HG03039 (cell line): ENCODE results near the gene ARG2.

Experiments
- ATAC-seq: cut with Tn5 transposase; IDR thresholded peaks from one replicate; pipeline ENCODE4 v1.9.1; 2021; ENCODE audit warnings: mild to moderate bottlenecking, moderate library complexity; ENCODE audit not compliant: unreplicated experiment

ARG2 gene

GRCh38 chr14:67619446-67620216 is at the start of gene ARG2:
Gene ARG2, plus strand, starts transcription at chr14:67619920. Its CDS starts 58 bp downstream, at chr14:67619978.
- peak; percentile 91 for ATAC-seq

GRCh38 chr14:67570453-67570852 is 49.3 kb upstream of the ARG2 start:
- ATAC-seq, result no peak

- ATAC-seq, result no peak
Measured at GRCh38 chr14:67571275-67571990, 48.3 kb upstream of the ARG2 start.

- no peak for ATAC-seq
Measured at GRCh38 chr14:67571991-67572323, 47.8 kb upstream of the ARG2 start.

DNA sequence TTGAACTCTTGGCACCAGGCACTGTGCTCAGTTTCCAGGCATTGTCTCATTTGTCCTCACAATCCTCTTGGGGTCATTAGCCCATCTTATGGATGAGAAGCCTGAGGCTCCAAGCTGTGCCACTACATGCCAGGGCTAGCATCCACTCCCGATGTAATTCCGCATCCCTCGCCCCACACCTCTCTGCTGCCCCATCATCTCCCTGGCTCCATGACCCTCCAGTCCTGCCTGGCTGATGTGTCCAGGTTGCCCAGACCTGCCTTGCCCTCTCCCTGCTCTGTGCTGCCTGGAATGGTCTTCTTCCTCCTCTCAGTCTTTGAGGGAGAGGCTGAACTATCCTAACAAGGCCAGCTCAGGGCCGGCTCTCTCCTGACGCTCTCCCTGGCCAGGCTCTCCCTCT is 47.1 kb upstream of the ARG2 start:
- no peak for ATAC-seq

DNA sequence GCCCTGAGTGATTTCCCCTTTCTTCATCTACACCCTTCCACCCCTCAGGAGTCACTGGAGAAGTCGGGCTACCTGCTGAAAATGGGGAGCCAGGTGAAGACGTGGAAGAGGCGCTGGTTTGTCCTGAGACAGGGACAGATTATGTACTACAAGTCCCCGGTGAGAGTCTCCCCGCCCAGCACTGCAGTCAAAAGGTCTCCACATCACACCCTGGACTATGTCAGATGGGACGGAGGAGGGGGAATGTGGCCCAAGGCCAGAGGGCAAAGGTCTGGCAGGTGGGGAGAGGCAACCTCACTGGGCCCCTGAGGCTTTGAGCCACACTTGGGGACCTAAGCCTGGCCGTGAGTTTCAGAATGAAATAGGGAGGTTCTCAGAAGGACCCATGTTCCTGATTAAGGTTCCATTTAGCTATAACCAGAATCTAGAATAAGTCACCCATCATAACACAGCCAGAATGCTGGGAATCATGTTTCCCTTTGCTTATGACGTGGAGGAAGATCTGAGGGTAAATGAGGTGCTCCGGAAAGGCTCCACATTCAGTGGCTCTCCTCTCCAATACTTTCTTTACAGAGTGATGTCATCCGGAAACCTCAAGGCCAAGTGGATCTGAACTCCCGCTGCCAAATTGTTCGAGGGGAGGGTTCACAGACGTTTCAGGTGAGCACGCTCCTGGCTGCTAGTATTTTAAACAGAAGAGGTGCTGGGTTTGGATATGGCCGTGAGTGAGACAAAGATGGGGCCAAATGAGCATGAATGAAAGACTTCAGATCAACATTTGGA is 46.3 kb upstream of the ARG2 start:
- ATAC-seq, result no peak

- no peak for ATAC-seq
Measured at GRCh38 chr14:67574156-67574555, 45.6 kb upstream of the ARG2 start.

- ATAC-seq, result no peak
Measured at GRCh38 chr14:67574806-67575205, 44.9 kb upstream of the ARG2 start.

DNA sequence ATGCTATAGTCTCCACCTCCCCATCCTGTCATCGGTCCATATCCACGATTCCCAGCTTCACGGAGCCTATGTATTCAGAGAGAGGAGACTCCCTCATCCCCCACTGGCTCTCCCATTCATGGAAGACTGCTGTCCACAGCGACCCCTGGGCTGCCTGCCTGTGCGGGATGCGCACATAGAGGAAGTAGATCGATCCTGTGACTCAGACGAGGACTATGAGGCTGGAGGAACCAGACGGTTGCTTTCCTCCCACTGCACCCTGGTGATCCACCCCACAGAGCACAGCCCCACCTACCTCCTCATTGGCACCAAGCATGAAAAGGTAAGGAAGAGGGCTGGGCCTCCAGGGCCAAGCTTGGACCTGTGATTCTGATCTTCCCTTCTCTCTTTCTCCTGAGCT is 44.0 kb upstream of the ARG2 start:
- no peak for ATAC-seq

- ATAC-seq, result no peak
Measured at GRCh38 chr14:67576216-67576955, 43.3 kb upstream of the ARG2 start.

DNA sequence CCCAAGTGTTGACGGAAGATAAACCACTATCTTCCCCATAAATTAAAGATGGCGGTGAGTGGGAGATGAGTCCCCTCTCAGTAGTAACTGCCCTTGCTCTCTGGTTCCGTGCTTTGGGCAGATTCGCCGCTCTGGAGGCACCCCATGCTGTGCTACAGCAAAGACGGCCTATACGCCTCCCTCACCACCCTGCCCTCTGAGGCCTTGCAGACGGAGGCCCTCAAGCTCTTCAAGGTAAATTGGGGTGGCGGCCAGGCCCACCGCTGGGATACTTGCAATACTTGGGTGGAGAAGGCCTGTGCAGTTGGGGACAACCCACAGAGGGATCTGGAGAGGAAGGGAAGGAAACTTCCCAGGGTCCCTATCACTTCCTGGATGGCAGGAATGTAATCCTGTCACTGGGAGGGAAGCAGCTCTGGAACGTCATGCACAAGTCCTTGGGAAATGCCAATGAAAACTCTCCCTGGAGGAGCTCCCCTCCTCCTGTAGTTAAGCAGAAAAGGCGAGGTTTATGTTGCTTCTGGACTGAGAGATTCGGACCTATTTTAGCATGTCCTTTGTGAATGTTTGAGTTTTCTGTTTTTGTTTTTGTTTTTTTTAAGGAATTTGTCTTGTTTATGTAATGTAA is 42.4 kb upstream of the ARG2 start:
- ATAC-seq, result no peak

DNA sequence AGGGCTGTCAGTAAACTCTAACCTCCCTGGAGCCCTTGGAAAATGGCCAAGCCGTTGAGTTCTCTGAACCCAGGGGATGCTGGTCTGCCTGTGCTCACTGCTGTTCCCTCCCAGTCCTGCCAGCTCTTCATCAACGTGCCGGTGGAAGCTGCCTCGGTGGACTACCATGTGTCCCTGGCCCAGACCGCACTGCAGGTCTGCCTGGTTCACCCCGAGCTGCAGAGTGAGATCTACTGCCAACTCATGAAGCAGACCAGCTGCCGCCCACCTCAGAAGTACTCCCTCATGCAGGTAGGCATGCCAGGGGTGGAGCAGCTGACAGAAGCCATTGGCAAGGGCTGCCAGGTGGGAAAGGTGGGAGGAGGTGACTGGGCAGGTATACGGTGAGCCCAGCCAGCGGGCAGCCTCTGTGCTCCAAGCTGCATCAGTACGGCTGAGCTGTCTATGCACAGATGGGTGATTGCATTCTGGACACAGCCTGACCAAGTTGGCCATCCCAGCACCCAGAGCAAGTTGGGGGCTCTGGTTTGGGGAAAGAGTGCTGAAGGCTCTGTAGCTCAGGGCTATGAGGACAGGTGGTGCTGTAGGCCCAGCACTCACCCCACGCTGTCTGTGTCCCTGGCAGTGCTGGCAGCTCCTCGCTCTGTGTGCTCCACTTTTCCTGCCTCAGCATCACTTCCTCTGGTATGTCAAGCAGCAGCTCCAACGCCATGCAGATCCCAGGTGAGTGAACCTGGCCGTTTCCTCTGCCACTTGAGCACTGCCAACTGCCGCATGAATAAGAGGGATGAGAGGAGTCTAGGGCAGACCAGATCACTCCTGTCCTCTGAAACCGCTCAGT is 41.6 kb upstream of the ARG2 start:
- ATAC-seq, result no peak

GRCh38 chr14:67579040-67579439 is 40.7 kb upstream of the ARG2 start:
- ATAC-seq, result no peak

DNA sequence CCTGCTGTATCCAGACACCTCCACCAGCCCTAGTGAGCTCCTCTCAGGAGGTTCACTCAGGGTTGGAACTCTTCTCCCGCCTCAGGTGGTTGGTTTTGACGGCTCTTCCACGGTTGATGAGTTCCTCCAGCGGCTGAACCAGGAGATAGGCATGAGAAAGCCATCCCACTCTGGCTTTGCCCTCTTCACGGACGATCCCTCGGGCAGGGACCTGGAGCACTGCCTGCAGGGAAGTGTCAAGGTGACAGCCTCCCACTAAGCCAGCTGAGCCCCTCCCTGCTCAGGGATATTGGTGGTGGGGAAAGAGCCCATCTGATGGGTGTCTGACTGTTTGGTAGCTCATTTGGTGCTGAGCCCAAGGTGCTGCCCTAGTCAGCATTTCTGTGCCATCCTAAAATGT is 40.1 kb upstream of the ARG2 start:
- no peak for ATAC-seq

GRCh38 chr14:67580336-67581171 is 39.2 kb upstream of the ARG2 start:
- ATAC-seq, result no peak

DNA sequence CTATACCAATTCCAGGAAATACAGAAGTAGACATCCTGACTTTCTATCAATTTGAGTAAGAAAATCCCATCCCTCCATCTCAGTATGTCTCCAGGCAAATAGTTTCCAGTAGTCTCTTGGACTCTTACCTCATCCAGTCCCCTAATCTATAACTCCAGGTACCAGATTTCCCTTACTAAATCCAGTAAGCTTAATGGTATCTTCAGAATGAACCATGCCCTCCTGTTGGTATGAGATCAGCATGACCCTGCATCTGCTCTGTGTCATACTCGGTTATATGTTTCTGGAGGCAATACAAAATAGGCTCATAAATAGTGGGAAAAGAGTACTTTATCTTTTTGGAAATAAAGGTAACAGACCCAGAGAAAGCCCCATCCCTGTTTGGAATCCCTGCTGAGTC is 38.1 kb upstream of the ARG2 start:
- ATAC-seq, result no peak

DNA sequence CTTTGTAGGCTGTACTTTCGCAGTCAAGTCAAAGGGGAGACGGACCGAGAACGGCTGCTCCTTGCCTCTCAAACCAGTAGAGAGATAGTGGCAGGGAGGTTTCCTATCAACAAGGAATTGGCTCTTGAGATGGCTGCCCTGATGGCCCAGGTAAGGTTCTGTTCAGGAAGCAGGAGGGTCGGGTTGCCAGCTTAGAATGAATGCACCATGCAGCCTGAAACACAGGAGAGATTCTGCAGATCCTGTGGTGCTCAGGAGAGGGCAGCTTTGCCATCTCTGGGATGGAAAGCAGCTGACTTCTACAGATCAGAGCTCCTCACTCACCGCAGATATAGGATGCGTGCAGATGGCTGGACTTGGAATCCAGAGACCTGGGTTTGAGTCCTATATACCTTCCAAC is 37.7 kb upstream of the ARG2 start:
- ATAC-seq, result no peak

GRCh38 chr14:67583711-67584644 is 35.7 kb upstream of the ARG2 start:
- ATAC-seq, result no peak
